Transverse colon (tissue), 4 donors: ENCODE results near the gene C10orf90. TPM values are rescaled to one million over a fixed set of nuclear protein-coding genes. Genes with fewer than 3 reads are reported as not detected.

Experiments
- DNase-seq: peaks from one replicate; pipeline ENCODE4 v3.0.0-alpha.2; 2019
- H3K27ac ChIP-seq, 4 donors: fragments of 200-600 bp; sonication (generic); 2 replicates each; pipeline ENCODE4 v1.5.1; 2016 to 2018; ENCODE audit warnings: inconsistent platforms in 4 of 4
- H3K27me3 ChIP-seq: fragments of 200-600 bp; sonication (generic); 2 replicates; pipeline ENCODE4 v1.5.1; 2017; ENCODE audit warnings: inconsistent platforms
- H3K36me3 ChIP-seq, 4 donors: fragments of 200-600 bp; sonication (generic); 2 replicates each; pipeline ENCODE4 v1.5.1; 2017 to 2019; ENCODE audit warnings: inconsistent platforms in 4 of 4
- H3K4me1 ChIP-seq, 4 donors: fragments of 200-600 bp; sonication (generic); 2 replicates each; pipeline ENCODE4 v1.5.1; 2017 to 2020; ENCODE audit warnings: inconsistent platforms in 4 of 4
- H3K4me3 ChIP-seq, 4 donors: fragments of 200-600 bp; sonication (generic); 1 replicate in 1 of 4; 2 replicates in 3 of 4; pipeline versions ENCODE4 v1.5.1 to v1.6.1; 2017 to 2019; ENCODE audit warnings: inconsistent platforms in 4 of 4
- H3K9me3 ChIP-seq, 2 donors: fragments of 200-600 bp; sonication (generic); 2 replicates each; pipeline ENCODE4 v1.5.1; 2017 to 2019; ENCODE audit warnings: inconsistent platforms in 2 of 2
- EP300 ChIP-seq: sonication (generic); formaldehyde crosslinking; IDR thresholded peaks from one replicate; pipeline ENCODE4 v1.6.1; 2017; ENCODE audit warnings: antibody characterized with exemption, low read depth
- POLR2A ChIP-seq: fragments of 450-650 bp; IDR thresholded peaks from one replicate; pipeline ENCODE4 v1.6.1; 2016; ENCODE audit warnings: antibody characterized with exemption, mild to moderate bottlenecking, moderate library complexity
- POLR2AphosphoS5 ChIP-seq, 3 donors: sonication (generic); formaldehyde crosslinking; IDR thresholded peaks; one replicate each; pipeline ENCODE4 v1.6.1; 2016; ENCODE audit warnings: antibody characterized with exemption in 3 of 3
- WGBS, 2 donors: methylation state at CpG; one replicate each; pipeline ENCODE4 v1.1.5; 2018; ENCODE audit warnings: low coverage in 1 of 2; 5-methylcytosine and 5-hydroxymethylcytosine counted together
- in situ Hi-C, 4 donors: fragments of 200-750 bp; cut with MboI; loops; one replicate each; pipeline versions ENCODE4 v1.15.0 to v1.15.1; 2017; ENCODE audit warnings: low sequenced_read_pairs in 3 of 4, low pct_ligation_motif_present in 1 of 4, low pct_unique_long_range_greater_than_20kb in 1 of 4
- intact Hi-C: fragments of 100-400 bp; cut with DNase I; formaldehyde crosslinking; loops from one replicate; pipeline ENCODE4 v1.15.1; 2023; ENCODE audit warnings: low total_unique reads
- total RNA-seq, 4 donors: library from RNA; depleted of rRNA; stranded (reverse); fragments of >200 nt; gene quantifications; one replicate each; pipeline ENCODE4 v1.1.0, GENCODE V29; 2016
- TF ChIP-seq, protein P1 (sequence below), 5 experiments: fragments of 200-600 bp in 3 of 5; fragments of 450-650 bp in 2 of 5; sonication (generic) in 3 of 5; IDR thresholded peaks; 1 replicate in 2 of 5; 2 replicates in 3 of 5; pipeline ENCODE4 v1.5.1; 2016 to 2017; ENCODE audit warnings: antibody characterized with exemption in 5 of 5, inconsistent platforms in 3 of 5, mild to moderate bottlenecking in 2 of 5, moderate library complexity in 1 of 5

The C10orf90 gene
- total RNA-seq, 4 donors from 2014 or later = not detected

DNA sequence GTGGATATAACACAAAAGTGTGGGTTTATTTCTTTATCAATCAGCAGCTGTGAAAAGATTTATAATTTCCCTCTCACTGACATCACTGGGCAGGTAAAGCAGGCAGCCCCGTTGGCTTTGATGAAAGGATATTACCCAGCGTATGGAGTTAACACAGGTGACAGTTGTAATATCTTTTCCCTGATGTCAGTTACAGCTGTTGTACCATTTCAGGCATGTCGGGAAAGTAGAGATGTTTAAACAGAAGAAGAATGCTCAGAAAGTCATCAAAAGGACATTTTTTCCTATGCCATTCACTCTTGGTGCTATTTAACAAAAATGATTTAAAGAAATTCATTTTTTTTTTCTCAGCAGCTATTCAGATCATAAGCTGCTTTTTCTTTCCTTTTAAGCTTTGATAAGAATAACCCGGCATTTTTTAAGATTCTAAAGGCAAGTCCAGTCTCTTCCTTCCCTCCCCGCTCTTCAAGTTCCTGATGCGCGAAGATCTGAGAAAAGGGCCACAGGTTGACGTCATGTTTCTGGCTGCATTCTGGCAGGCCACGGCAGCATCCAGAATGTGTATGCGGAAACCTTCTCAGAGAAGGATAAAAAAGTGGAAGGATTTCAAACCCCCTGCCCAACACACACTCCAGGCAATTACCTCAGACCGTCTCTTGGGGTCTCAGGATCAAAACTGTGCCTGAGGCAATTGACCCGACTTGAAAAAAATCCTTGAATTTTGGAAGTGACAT is 249.8 kb downstream of the C10orf90 start:
- intact Hi-C loops = no loop called here
- H3K27me3 ChIP-seq = no peaks in the 10 kb centered on the region
- DNase-seq = no peak
- in situ Hi-C loops = no loop called here
- no peaks in the 10 kb centered on the region for H3K36me3 ChIP-seq
- H3K4me3 ChIP-seq = no peak overlapping the region
- WGBS, 2 donors = 74% methylated on average over 4 to 12 of the region's 12 CpGs
- H3K9me3 ChIP-seq = peaks cover 0 to 4% of the 10 kb centered on the region in 2 donors
- TF ChIP-seq EP300 (no peak), POLR2AphosphoS5 (IDR thresholded peaks at IDR 0.05) (no peak), POLR2A (no peak)
- TF ChIP-seq, protein P1, sequence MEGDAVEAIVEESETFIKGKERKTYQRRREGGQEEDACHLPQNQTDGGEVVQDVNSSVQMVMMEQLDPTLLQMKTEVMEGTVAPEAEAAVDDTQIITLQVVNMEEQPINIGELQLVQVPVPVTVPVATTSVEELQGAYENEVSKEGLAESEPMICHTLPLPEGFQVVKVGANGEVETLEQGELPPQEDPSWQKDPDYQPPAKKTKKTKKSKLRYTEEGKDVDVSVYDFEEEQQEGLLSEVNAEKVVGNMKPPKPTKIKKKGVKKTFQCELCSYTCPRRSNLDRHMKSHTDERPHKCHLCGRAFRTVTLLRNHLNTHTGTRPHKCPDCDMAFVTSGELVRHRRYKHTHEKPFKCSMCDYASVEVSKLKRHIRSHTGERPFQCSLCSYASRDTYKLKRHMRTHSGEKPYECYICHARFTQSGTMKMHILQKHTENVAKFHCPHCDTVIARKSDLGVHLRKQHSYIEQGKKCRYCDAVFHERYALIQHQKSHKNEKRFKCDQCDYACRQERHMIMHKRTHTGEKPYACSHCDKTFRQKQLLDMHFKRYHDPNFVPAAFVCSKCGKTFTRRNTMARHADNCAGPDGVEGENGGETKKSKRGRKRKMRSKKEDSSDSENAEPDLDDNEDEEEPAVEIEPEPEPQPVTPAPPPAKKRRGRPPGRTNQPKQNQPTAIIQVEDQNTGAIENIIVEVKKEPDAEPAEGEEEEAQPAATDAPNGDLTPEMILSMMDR (IDR thresholded peaks at IDR 0.05) = no peak
- H3K27ac ChIP-seq = no peak overlapping the region
- no peaks in the 10 kb centered on the region for H3K4me1 ChIP-seq

DNA sequence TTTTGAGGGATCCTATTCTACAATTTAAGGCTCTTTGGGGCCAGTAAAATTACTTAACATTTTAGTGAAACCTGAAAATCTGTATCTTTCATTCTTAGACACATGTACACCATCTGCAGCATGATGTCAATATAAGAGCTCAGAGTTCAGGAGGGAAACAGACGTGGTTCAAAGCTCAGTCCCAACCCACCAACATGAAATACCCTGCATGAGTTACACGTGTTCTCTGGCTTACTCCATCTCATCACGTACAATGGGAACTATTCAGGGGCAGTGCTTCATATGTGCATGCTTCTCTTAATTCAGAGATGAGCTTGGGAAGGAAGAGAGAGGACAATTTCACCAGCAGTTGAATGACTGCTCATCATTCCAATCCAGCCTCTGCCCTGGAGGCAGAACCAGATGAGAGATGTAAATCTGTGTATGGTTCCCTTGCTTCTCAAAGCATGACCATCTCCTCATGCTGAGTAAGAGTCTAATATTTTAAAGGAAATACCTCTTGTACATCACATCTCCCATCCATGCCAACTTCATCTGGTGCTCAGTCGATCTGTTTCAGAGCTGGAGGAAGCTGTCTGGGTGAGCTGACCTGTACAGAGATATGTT is 253.2 kb downstream of the C10orf90 start:
- Histone ChIP-seq H3K27me3 (no peaks in the 10 kb centered on the region), H3K9me3 (no peaks in the 10 kb centered on the region), H3K4me1 (no peaks in the 10 kb centered on the region), H3K36me3 (no peaks in the 10 kb centered on the region), H3K4me3 (no peak overlapping the region), H3K27ac (no peak overlapping the region)
- no peak for TF ChIP-seq POLR2AphosphoS5 (IDR thresholded peaks at IDR 0.05)
- TF ChIP-seq EP300 = no peak
- TF ChIP-seq, protein P1 (IDR thresholded peaks at IDR 0.05) = no peak
- no peak for TF ChIP-seq POLR2A
- in situ Hi-C loops = no loop called here
- WGBS, 2 donors = 53 to 67% methylated on average over 3 to 4 of the region's 4 CpGs
- DNase-seq = no peak
- intact Hi-C loops = no loop called here

DNA sequence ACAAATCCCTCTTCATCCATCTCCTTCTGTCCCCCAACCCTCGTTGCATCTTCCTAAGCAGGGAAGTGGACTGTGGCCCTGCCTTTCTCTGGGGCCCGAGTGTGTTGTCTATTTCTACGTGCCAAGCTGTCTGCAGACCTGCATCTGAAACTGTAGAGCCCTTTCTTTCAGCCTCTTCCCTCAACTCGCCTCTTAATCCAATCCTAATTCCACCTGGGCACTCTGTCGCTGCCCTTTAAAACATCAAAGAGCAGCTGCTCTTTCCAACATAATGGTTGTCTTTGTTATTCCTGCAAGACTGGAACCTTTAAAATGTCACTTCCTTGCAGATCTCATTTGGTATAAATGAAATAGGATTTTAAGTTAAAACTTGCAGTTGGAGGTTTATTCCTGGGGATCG is 260.7 kb downstream of the C10orf90 start:
- Histone ChIP-seq H3K27me3 (peaks cover 3% of the 10 kb centered on the region), H3K9me3 (no peaks in the 10 kb centered on the region), H3K4me3 (no peak overlapping the region), H3K4me1 (no peaks in the 10 kb centered on the region), H3K27ac (no peak overlapping the region), H3K36me3 (no peaks in the 10 kb centered on the region)
- DNase-seq = no peak
- WGBS, 2 donors = 38 to 43% methylated on average over 5 to 6 of the region's 6 CpGs
- in situ Hi-C loops (no loop called here), intact Hi-C loops (no loop called here)
- no peak for TF ChIP-seq POLR2AphosphoS5 (IDR thresholded peaks at IDR 0.05)
- no peak for TF ChIP-seq POLR2A
- TF ChIP-seq EP300 = no peak
- TF ChIP-seq, protein P1 (IDR thresholded peaks at IDR 0.05) = no peak

DNA sequence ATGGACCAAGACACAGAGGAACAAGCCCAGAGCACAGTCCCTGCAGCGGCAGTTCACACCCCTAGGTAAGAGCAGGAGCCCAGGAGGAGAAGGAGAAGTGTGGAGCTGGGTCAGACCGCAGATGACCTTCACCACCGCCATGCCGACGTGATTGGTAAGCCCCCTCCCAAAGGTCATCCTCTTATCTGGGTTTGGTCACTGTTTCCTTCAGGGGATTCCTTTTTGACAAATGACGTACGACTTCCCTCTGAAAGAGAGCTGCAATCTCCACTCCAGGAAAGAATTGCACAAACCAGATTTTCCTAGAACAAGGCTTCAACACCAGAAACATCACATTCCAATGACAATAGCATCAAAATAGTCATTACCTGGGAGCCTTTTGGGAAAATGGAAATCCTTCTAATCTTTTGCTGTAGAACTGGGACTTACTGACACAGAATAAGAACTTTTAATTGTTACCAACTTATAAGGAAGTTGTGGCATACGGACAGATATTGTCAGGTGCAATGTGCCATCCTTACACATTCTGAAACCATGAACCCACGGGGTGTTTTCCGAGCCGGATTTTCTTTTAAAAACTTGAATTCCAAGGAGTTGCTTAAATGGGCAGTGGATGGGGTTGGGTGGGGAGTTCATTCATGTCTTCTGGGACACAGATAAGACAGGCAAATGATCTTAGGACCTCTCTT is 261.4 kb downstream of the C10orf90 start:
- DNase-seq = no peak
- Histone ChIP-seq H3K27me3 (peaks cover 3% of the 10 kb centered on the region), H3K4me1 (no peaks in the 10 kb centered on the region), H3K27ac (no peak overlapping the region), H3K4me3 (no peak overlapping the region), H3K9me3 (no peaks in the 10 kb centered on the region), H3K36me3 (no peaks in the 10 kb centered on the region)
- TF ChIP-seq EP300 (no peak), POLR2AphosphoS5 (IDR thresholded peaks at IDR 0.05) (no peak), POLR2A (no peak)
- TF ChIP-seq, protein P1 (IDR thresholded peaks at IDR 0.05) = no peak
- intact Hi-C loops = no loop called here
- WGBS, 2 donors = 20 to 59% methylated on average over 1 to 11 of the region's 11 CpGs
- in situ Hi-C loops = no loop called here
